Sciatic nerve (tissue), 2 donors: Measurements from ENCODE around the gene PTPRE. TPM values are rescaled to one million over a fixed set of nuclear protein-coding genes. Genes with fewer than 3 reads are reported as not detected.

Source experiments
- ATAC-seq: fragments of 200-7000 bp; cut with Tn5 transposase; one replicate; pipeline ENCODE4 v1.9.1; 2020; ENCODE audit warnings: mild to moderate bottlenecking, moderate library complexity
- DNase-seq: peaks from one replicate; pipeline ENCODE4 v3.0.0-alpha.2; 2020; ENCODE audit warnings: low spot score
- intact Hi-C: fragments of 100-400 bp; cut with DNase I; formaldehyde crosslinking; loops from one replicate; pipeline ENCODE4 v1.14.2; 2022
- total RNA-seq: library from RNA; stranded (reverse); fragmentation: NEBNext Ultra II Directional; extraction: Animal tissue kit (Norgen Biotek cat#: 25700); gene quantifications from one replicate; pipeline ENCODE4 v1.2.1, GENCODE V29; 2021
- donor health status: DM: no; HTN: no; CAD: no.
- donor health status: DM: no; HTN: no; CAD: no.

Gene PTPRE
- total RNA-seq, 1 donor from 2014 or later: 53.0 TPM

- DNase-seq (no peak), ATAC-seq (peak; percentile 19)
- intact Hi-C loops: loop anchor here (5.0 kb wide), 1 partner anchor 82 kb away; no protein-coding TSS in a partner anchor
These were observed 13.6 kb downstream of the PTPRE start for GRCh38 chr10:127920306-127921074.

- DNase-seq: no peak
- no peak for ATAC-seq
- intact Hi-C loops: loop anchor here (5.0 kb wide), 1 partner anchor 81 kb away; no protein-coding TSS in a partner anchor
These were observed 14.3 kb downstream of the PTPRE start for GRCh38 chr10:127921075-127921752.

GRCh38 chr10:127921753-127922145 lies 14.8 kb downstream of the PTPRE start:
- intact Hi-C loops: loop anchor here (5.0 kb wide), 1 partner anchor 81 kb away; no protein-coding TSS in a partner anchor
- peak; percentile 25 for ATAC-seq
- no peak for DNase-seq

DNA sequence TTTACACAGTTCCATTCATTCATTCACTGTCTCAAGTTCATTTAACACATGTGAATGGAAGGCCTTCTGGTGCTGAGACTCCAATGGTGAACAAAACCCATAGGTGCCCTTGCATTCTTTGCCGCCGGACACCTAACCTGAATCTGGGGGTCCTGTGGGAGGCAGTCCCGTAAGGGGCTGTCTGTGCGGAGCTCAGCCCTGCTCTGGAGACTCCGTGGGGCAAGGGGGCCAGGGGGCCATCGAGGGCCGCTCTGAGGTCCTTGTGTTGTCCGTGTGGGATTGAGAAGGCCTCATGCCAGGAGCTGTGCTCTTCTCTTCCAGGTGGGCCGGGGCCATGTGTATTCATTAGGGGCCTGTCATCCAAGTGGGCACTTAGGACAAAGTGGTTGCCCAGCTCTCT lies 15.3 kb downstream of the PTPRE start:
- no peak for ATAC-seq
- DNase-seq: no peak
- intact Hi-C loops: loop anchor here (5.0 kb wide), 1 partner anchor 80 kb away; no protein-coding TSS in a partner anchor

- ATAC-seq (peak; percentile 60), DNase-seq (no peak)
- intact Hi-C loops: loop anchor here (5.0 kb wide), 1 partner anchor 79 kb away; no protein-coding TSS in a partner anchor
These were observed 15.9 kb downstream of the PTPRE start for GRCh38 chr10:127922675-127923366.

DNA sequence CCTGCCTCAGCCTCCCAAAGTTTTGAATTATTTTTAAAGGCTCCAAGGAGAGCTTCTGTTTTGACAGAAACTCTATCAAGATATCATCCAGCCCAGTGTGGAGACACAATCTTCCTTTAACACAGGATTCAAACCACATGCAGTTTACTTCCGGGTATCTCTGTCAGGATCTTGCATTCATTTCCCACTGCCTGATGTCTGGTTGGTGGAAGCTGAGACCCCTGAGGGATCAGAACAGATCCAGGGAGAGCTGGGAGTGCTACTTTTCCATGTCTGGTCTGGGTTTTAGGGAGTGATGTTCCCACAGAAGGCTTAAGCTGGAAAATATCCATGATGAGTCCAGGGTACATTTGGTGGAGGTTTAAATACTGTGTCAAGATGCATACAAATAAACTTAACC lies 16.7 kb downstream of the PTPRE start:
- ATAC-seq (no peak), DNase-seq (no peak)
- intact Hi-C loops: loop anchor here (5.0 kb wide), 1 partner anchor 79 kb away; no protein-coding TSS in a partner anchor

GRCh38 chr10:127925471-127926207 lies 18.7 kb downstream of the PTPRE start:
- intact Hi-C loops: no loop called here
- ATAC-seq (no peak), DNase-seq (no peak)

DNA sequence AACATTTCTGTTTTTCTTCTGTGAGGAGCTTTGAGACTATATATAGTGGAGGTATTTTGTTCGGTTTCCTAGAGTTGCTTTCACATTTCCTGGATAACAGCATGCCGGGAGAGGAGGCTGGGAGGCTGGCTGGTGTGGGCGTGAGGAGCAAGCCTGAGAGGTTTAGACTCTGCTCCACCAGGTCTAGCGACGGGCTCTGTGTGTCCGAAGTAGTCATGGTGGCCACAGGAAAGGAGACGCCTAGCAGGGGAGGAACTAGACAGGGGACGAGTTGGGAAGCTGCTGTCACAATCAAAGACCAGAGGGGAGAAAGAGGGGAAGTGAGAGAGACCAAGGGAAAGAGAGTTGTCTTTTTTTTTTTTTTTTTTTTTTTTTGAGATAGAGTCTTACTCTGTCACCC lies 19.6 kb downstream of the PTPRE start:
- intact Hi-C loops: no loop called here
- DNase-seq (no peak), ATAC-seq (peak; percentile 49)

DNA sequence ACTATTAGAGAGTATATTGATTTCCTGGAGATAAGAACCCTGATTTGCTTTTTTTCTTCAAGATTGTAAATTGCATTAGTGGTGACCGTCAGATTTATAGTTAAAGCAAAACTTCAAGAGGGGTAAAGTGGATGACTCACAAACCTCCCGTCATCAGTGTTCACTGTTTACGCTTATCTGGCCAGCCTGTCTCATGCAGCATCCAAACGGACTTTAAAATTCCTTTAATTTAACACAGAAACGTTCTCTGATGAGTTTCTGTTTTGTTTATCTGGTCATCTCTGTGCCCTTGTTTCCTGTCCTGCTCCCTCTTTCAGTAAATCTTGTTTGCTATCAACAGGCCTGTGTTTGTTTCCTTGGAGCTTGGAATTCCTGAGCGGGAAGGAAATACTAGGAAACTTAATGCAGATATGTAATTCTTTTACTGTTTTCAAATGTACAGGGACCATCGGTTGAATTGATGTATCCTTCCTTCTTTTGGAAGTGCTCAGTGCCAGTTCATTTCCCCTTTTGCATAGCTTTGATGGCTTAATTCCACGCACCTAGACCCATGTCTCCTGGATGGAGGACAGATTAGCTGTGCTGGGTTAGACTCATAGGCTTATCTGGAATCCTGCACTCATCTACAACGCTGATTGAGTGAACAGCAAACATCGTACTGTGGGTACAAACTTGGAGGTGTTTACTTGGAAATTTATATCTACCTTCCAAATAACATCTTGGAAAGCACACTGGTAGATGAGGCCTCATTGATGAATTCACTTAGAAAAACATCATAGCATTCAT lies 21.3 kb downstream of the PTPRE start:
- no peak for DNase-seq
- ATAC-seq: no peak
- intact Hi-C loops: no loop called here

DNA sequence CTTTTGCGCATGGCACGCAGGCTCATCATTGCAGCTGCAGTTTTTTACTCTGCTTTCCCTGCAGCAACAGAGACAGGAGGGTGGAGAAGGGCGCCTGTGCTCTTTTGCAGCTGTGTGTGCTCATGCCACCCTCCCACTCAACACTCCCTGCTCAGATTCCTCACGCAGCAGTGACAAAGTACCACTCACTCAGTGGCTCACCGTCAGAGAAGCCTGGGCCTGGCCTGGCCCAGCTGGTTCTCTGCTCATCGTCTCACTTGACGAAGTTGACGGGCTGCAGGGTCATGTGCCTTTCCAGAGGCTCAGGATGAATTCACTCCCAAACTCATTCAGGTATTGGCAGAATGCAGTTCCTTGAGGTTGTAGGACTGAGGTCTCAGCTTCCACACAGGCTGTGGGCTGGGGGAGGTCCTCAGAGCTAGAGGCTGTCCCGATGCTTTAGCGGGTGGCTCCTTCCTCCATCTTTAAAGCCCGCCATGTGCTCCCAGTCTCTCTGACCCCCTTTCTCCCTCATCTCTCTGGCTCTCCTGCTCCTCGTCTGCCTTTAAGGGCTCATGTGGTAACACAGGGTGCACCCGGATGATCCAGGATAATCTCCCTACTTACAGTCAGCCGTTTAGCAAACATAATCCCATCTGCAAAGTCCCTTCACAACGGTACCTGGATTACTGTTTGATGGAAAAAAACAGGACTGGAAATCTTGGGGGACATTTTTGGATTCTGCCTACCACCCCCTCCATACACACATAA lies 25.8 kb downstream of the PTPRE start:
- ATAC-seq (no peak), DNase-seq (no peak)
- intact Hi-C loops: no loop called here

DNA sequence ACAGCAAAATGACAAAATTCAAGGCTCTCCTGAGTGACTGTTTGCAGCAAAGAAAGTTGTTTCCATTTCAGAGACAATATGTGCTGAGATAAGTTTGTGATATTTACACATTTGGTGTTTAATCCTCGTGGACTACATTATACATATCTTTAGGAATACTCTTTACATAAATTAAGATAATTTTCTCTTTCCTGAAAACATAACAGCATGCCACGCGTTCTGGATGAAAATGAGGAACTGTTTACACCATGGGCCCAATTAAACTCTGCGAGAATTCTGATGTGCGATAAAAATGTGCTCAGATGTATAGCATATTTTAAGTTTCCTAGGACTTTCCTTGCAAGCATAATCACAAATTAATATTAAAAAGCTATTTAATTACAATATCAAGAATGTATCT lies 26.4 kb downstream of the PTPRE start:
- intact Hi-C loops: no loop called here
- ATAC-seq (no peak), DNase-seq (no peak)

DNA sequence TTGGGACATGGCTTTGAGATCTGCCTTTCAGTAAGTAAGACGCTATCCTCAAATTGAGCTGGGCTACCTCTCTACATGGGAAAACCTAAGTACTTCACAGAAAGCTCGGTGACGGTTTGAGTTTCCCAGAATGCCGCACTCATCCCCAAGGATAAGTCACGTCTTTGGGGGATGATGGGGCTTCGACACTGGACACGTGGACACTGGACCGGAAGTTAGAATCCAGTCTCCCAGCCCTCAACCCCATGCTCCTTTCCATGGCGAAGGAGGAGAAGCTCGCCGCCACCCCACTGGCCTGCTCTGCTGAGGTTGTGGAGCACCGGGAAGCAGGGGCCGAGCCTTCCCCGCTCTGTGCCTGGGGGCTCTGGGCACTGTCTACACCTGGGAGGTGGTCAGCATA lies 27.5 kb downstream of the PTPRE start:
- ATAC-seq: no peak
- no peak for DNase-seq
- intact Hi-C loops: no loop called here

GRCh38 chr10:127935071-127935561 lies 28.2 kb downstream of the PTPRE start:
- no peak for DNase-seq
- no peak for ATAC-seq
- intact Hi-C loops: no loop called here

DNA sequence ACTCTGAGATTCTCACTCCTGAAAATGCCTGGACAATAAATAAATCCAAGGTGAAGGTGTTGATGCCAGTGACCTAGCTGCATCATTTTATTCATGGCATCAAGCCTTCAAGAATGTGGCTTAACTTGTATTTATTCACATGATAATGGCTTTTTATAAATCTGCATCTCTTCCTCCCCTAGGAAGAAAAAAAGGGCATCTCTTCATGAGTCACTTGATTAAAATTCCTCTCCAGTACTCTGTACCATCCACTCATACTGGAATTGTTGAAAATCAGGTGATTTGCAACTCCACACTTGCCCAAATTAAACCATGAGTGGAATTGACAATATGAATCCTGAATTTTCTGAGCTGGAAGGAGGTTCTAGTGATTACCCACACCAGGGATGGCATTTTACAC lies 30.2 kb downstream of the PTPRE start:
- DNase-seq: no peak
- intact Hi-C loops: no loop called here
- no peak for ATAC-seq

- DNase-seq (no peak), ATAC-seq (no peak)
- intact Hi-C loops: no loop called here
These were observed 31.1 kb downstream of the PTPRE start for GRCh38 chr10:127937915-127938463.

DNA sequence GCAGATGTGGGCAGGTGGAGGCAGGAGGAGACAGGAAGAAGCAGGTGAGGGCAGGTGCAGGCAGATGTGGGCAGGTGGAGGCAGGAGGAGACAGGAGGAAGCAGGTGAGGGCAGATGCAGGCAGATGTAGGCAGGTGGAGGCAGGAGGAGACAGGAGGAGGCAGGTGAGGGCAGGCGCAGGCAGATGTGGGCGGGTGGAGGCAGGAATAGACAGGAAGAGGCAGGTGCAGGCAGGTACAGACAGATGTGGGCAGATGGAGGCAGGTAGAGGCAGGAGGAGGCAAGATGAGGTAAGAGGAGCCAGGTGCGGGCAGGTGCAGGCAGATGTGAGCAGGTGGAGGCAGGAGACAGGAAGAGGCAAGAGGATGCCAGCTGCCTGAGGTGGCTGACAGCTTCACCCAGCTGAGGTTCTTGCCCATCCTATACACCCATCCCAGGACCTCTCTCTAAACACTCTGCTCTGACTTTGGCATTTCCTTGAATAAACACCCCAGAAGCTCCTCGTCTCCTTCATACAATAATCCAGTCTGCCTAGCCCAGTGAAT lies 33.0 kb downstream of the PTPRE start:
- no peak for DNase-seq
- ATAC-seq: no peak
- intact Hi-C loops: no loop called here
